ENCODE data around the gene RGL3. TPM values are rescaled to one million over a fixed set of nuclear protein-coding genes. Genes with fewer than 3 reads are reported as not detected.

Gene RGL3
- total RNA-seq, 1 experiment from 2014 or later: 22.6 TPM

DNA sequence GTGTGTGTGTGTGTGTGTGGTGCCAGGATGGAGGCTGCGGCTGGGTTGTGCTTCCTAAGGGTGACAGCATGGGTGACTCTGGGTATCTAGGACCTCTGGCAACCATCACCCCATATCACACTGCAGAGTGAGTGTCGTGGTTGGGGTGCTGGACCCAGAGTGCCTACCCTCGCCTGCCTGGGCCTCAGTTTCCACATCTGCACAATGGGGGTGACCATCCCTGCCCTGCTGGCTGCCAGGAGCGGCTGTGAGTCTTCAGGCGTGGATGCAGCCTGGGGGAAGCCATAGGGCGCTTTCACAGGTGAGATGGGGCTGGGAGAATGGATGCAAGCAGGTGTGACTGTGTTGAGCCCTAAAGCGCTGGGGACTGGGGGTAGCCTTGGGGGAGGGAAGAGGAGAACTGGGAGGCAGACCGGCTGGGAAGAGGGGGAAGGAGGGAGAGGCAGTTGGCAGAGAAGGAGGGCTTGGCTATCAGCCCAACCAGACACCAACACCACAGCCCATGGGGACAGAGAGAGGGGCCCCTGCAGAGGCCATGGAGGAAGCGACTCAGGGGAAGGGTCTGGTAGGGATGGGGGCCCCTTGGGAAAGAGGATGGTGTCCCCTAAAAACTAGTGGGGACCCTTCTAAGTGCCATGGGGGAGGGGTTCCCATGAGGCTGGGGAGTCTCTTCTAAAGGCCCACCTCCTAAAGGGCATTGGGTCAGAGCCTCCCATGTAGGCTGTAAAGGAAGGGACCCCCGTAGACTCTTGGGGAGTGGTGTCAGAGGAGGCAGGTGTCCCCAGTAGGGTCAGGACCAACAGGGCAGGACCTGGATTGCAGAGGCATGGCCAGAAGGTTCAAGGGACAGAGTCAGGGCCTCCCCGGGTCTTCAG is 62.2 kb downstream of the RGL3 start:
- H3K4me1 ChIP-seq (ENCODE audit: control insufficient read depth, insufficient read depth, low read length): no peaks in the 10 kb centered on the region; the same call in 1 of the 2 replicates
- CTCF ChIA-PET: no interaction called here
- in situ Hi-C loops (cut with HindIII; ENCODE audit: low pct_unique_long_range_greater_than_20kb, low sequenced_read_pairs): no loop called here
- POLR2A ChIA-PET: no interaction called here
- ATAC-seq (no peak), DNase-seq (ENCODE audit: low read depth, low spot score) (no peak)
- no peaks in the 10 kb centered on the region for H3K9me3 ChIP-seq (ENCODE audit: control insufficient read depth, insufficient read depth, low read depth, low read length)
- H3K4me3 ChIP-seq (ENCODE audit: low read depth in 2 of 2, low read length in 2 of 2): no peak overlapping the region
- intact Hi-C loops (cut with micrococcal nuclease; ENCODE audit: unreplicated experiment): no loop called here
- H3K36me3 ChIP-seq (ENCODE audit: control insufficient read depth, insufficient read depth, low read length): no peaks in the 10 kb centered on the region
- no peak for TF ChIP-seq TCF7L2 (IDR thresholded peaks at IDR 0.05; ENCODE audit: low read depth, low read length)
- TF ChIP-seq POLR2AphosphoS5 (IDR thresholded peaks at IDR 0.05; ENCODE audit: low read depth, low read length): no peak
- no peak for TF ChIP-seq SIN3A (IDR thresholded peaks at IDR 0.05; ENCODE audit: borderline replicate concordance, insufficient read depth, low read depth, low read length)
- no peaks in the 10 kb centered on the region for H3K27me3 ChIP-seq (ENCODE audit: control insufficient read depth, insufficient read depth, low read length)
- no peak overlapping the region for H3K27ac ChIP-seq (ENCODE audit: low read length)
- BruUV-seq (replicated peaks): no TSS peak

DNA sequence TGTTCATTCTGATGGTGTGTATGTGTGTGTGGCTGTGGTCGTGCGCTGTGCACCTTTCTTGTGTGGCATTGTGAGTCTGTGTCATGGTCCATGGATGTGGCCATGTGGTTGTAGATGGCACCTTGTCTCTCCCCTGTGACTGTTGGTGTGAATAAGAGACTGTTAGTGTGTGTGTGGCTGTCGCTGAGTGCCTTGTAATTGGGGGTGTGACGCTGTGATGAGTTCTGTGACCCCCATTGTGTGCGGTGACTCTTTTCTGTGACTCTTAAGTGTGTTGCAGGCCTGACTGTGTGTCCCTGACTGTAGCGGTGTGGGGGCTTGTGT is 63.1 kb downstream of the RGL3 start:
- TF ChIP-seq TCF7L2 (IDR thresholded peaks at IDR 0.05; ENCODE audit: low read depth, low read length): no peak
- no peak for TF ChIP-seq SIN3A (IDR thresholded peaks at IDR 0.05; ENCODE audit: borderline replicate concordance, insufficient read depth, low read depth, low read length)
- TF ChIP-seq POLR2AphosphoS5 (IDR thresholded peaks at IDR 0.05; ENCODE audit: low read depth, low read length): no peak
- TF ChIP-seq, protein P1, sequence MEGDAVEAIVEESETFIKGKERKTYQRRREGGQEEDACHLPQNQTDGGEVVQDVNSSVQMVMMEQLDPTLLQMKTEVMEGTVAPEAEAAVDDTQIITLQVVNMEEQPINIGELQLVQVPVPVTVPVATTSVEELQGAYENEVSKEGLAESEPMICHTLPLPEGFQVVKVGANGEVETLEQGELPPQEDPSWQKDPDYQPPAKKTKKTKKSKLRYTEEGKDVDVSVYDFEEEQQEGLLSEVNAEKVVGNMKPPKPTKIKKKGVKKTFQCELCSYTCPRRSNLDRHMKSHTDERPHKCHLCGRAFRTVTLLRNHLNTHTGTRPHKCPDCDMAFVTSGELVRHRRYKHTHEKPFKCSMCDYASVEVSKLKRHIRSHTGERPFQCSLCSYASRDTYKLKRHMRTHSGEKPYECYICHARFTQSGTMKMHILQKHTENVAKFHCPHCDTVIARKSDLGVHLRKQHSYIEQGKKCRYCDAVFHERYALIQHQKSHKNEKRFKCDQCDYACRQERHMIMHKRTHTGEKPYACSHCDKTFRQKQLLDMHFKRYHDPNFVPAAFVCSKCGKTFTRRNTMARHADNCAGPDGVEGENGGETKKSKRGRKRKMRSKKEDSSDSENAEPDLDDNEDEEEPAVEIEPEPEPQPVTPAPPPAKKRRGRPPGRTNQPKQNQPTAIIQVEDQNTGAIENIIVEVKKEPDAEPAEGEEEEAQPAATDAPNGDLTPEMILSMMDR (IDR thresholded peaks at IDR 0.05): no peak
- TF ChIP-seq, protein P2, sequence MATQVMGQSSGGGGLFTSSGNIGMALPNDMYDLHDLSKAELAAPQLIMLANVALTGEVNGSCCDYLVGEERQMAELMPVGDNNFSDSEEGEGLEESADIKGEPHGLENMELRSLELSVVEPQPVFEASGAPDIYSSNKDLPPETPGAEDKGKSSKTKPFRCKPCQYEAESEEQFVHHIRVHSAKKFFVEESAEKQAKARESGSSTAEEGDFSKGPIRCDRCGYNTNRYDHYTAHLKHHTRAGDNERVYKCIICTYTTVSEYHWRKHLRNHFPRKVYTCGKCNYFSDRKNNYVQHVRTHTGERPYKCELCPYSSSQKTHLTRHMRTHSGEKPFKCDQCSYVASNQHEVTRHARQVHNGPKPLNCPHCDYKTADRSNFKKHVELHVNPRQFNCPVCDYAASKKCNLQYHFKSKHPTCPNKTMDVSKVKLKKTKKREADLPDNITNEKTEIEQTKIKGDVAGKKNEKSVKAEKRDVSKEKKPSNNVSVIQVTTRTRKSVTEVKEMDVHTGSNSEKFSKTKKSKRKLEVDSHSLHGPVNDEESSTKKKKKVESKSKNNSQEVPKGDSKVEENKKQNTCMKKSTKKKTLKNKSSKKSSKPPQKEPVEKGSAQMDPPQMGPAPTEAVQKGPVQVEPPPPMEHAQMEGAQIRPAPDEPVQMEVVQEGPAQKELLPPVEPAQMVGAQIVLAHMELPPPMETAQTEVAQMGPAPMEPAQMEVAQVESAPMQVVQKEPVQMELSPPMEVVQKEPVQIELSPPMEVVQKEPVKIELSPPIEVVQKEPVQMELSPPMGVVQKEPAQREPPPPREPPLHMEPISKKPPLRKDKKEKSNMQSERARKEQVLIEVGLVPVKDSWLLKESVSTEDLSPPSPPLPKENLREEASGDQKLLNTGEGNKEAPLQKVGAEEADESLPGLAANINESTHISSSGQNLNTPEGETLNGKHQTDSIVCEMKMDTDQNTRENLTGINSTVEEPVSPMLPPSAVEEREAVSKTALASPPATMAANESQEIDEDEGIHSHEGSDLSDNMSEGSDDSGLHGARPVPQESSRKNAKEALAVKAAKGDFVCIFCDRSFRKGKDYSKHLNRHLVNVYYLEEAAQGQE (IDR thresholded peaks at IDR 0.05; ENCODE audit: insufficient read depth in 1 of 2, low read depth in 2 of 2, low read length in 1 of 2): no peak
- TSS peak; percentile 86 for BruUV-seq (replicated peaks)
- POLR2A ChIA-PET: no interaction called here
- CTCF ChIA-PET: no interaction called here
- Histone ChIP-seq H3K4me3 (ENCODE audit: low read depth in 2 of 2, low read length in 2 of 2) (peak overlapping the region; percentile 55 to 73), H3K36me3 (ENCODE audit: control insufficient read depth, insufficient read depth, low read length) (no peaks in the 10 kb centered on the region), H3K27ac (ENCODE audit: low read length) (peak overlapping the region; percentile 78), H3K9me3 (ENCODE audit: control insufficient read depth, insufficient read depth, low read depth, low read length) (no peaks in the 10 kb centered on the region), H3K4me1 (ENCODE audit: control insufficient read depth, insufficient read depth, low read length) (no peaks in the 10 kb centered on the region; the same call in 1 of the 2 replicates), H3K27me3 (ENCODE audit: control insufficient read depth, insufficient read depth, low read length) (no peaks in the 10 kb centered on the region)
- intact Hi-C loops (cut with micrococcal nuclease; ENCODE audit: unreplicated experiment): no loop called here
- in situ Hi-C loops (cut with HindIII; ENCODE audit: low pct_unique_long_range_greater_than_20kb, low sequenced_read_pairs): no loop called here
- ATAC-seq (no peak), DNase-seq (ENCODE audit: low read depth, low spot score) (no peak)
